ENCODE measurements around the gene TMEM250.

The TMEM250 gene

GRCh38 chr9:136078024-136078423 is 40.7 kb downstream of the TMEM250 start:
- POLR2A ChIA-PET, result no interaction called here
- CTCF ChIA-PET, result no interaction called here

GRCh38 chr9:136077491-136077890 is 41.2 kb downstream of the TMEM250 start:
- DNase-seq (ENCODE audit: extremely low spot score), result no peak
- CTCF ChIA-PET, result no interaction called here
- no peak for TF ChIP-seq CTCF (IDR thresholded peaks at IDR 0.05; ENCODE audit: control extremely low read depth, extremely low read depth, low read depth, missing control alignments)
- POLR2A ChIA-PET, result no interaction called here

More at GRCh38 chr9:136078024-136078423, 40.7 kb downstream of the TMEM250 start:
- no peak for TF ChIP-seq CTCF (IDR thresholded peaks at IDR 0.05; ENCODE audit: control extremely low read depth, extremely low read depth, low read depth, missing control alignments)
- no peak for DNase-seq (ENCODE audit: extremely low spot score)

GRCh38 chr9:136075881-136076678 is 42.6 kb downstream of the TMEM250 start:
- no peak for TF ChIP-seq CTCF (IDR thresholded peaks at IDR 0.05; ENCODE audit: control extremely low read depth, extremely low read depth, low read depth, missing control alignments)
- ChIA-PET POLR2A (no interaction called here), CTCF (no interaction called here)
- DNase-seq (ENCODE audit: extremely low spot score), result no peak

GRCh38 chr9:136075134-136075841 is 43.4 kb downstream of the TMEM250 start:
- no peak for TF ChIP-seq CTCF (IDR thresholded peaks at IDR 0.05; ENCODE audit: control extremely low read depth, extremely low read depth, low read depth, missing control alignments)
- POLR2A ChIA-PET, result no interaction called here
- no peak for DNase-seq (ENCODE audit: extremely low spot score)
- CTCF ChIA-PET, result no interaction called here

- POLR2A ChIA-PET, result no interaction called here
- TF ChIP-seq CTCF (IDR thresholded peaks at IDR 0.05; ENCODE audit: control extremely low read depth, extremely low read depth, low read depth, missing control alignments), result no peak
- CTCF ChIA-PET, result no interaction called here
- no peak for DNase-seq (ENCODE audit: extremely low spot score)
Observed at GRCh38 chr9:136074706-136075105, 44.0 kb downstream of the TMEM250 start.
